PC-9 (cell line): ENCODE results near the gene DIRAS1. TPM values are rescaled to one million over a fixed set of nuclear protein-coding genes. Genes with fewer than 3 reads are reported as not detected.

Experiments
- BruUV-seq: library from RNA; stranded (reverse); fragments of 400-500 nt; replicated peaks from 2 replicates; lab custom pipeline; 2021; lab: Mats Ljungman, UMichigan
- CTCF ChIA-PET: fragments of 300-600 bp; sonication (Branson Sonifier 250); formaldehyde crosslinking; loops from one replicate; lab custom pipeline; 2022; ENCODE audit warnings: antibody characterized with exemption; lab: Charles Lee
- POLR2A ChIA-PET: fragments of 300-600 bp; sonication (Branson Sonifier 250); formaldehyde crosslinking; loops from one replicate; lab custom pipeline; 2022; ENCODE audit warnings: antibody characterized with exemption; ENCODE audit not compliant: unreplicated experiment; lab: Charles Lee
- DNase-seq, 2 experiments: peaks; one replicate each; pipeline versions ENCODE4 v3.0.0 to v3.0.0-alpha.2; 2015 to 2022; ENCODE audit warnings: mixed read lengths in 1 of 2
- H2AFZ ChIP-seq: fragments of 200-600 bp; sonication (generic); 2 replicates; pipeline ENCODE4 v1.8.1; 2017; ENCODE audit warnings: antibody characterized with exemption
- H3F3A ChIP-seq: fragments of 200-600 bp; sonication (generic); 2 replicates; pipeline ENCODE4 v1.8.1; 2017; ENCODE audit warnings: antibody characterized with exemption, mild to moderate bottlenecking, low read depth; ENCODE audit not compliant: insufficient read depth
- H3K27ac ChIP-seq: fragments of 200-600 bp; sonication (generic); 2 replicates; pipeline ENCODE4 v1.6.1; 2016; ENCODE audit warnings: mixed run types
- H3K27me3 ChIP-seq: fragments of 200-600 bp; sonication (generic); 2 replicates; pipeline ENCODE4 v1.6.1; 2016; ENCODE audit warnings: low read depth, mixed run types; ENCODE audit not compliant: insufficient read depth
- H3K36me3 ChIP-seq: fragments of 200-600 bp; sonication (generic); 2 replicates; pipeline ENCODE4 v1.6.1; 2016; ENCODE audit warnings: low read depth, mixed run types
- H3K4me1 ChIP-seq: fragments of 200-600 bp; sonication (generic); replicated peaks from 2 replicates; pipeline ENCODE4 v1.6.1; 2016; ENCODE audit warnings: mixed run types; ENCODE audit not compliant: insufficient read depth
- H3K4me2 ChIP-seq: fragments of 200-600 bp; sonication (generic); 2 replicates; pipeline ENCODE4 v1.6.1; 2017; ENCODE audit warnings: mixed run types
- H3K4me3 ChIP-seq: fragments of 200-600 bp; sonication (generic); 2 replicates; pipeline ENCODE4 v1.6.1; 2016; ENCODE audit warnings: mixed run types
- H3K79me2 ChIP-seq: fragments of 200-600 bp; sonication (generic); 2 replicates; pipeline ENCODE4 v1.6.1; 2017; ENCODE audit warnings: low read depth, mixed run types
- H3K9me2 ChIP-seq: fragments of 200-600 bp; sonication (generic); 2 replicates; pipeline ENCODE4 v1.8.1; 2017; ENCODE audit warnings: mild to moderate bottlenecking; ENCODE audit not compliant: insufficient read depth
- H3K9me3 ChIP-seq: fragments of 200-600 bp; sonication (generic); 2 replicates; pipeline ENCODE4 v1.8.1; 2016; ENCODE audit warnings: low read depth; ENCODE audit not compliant: insufficient read depth
- H4K20me1 ChIP-seq: fragments of 200-600 bp; sonication (generic); 2 replicates; pipeline ENCODE4 v1.8.1; 2017; ENCODE audit not compliant: insufficient read depth
- EZH2 ChIP-seq: fragments of 200-600 bp; sonication (generic); IDR thresholded peaks from 2 replicates; pipeline ENCODE4 v1.8.0; 2017; ENCODE audit warnings: antibody characterized with exemption, low read depth
- intact Hi-C: fragments of 100-400 bp; cut with micrococcal nuclease; formaldehyde crosslinking; loops from one replicate; pipeline ENCODE4 v1.10.0; 2022; ENCODE audit not compliant: unreplicated experiment
- total RNA-seq: library from RNA; stranded (reverse); gene quantifications from 2 replicates; pipeline ENCODE4 v1.2.3, GENCODE V29; 2021
- TF ChIP-seq, protein P1 (sequence below): fragments of 200-600 bp; sonication (generic); conservative IDR thresholded peaks from 2 replicates; pipeline ENCODE4 v1.6.1; 2017; ENCODE audit warnings: mixed run types, antibody characterized with exemption, mild to moderate bottlenecking, moderate library complexity

Gene DIRAS1
- total RNA-seq, 1 experiment from 2014 or later = 0.57 TPM

DNA sequence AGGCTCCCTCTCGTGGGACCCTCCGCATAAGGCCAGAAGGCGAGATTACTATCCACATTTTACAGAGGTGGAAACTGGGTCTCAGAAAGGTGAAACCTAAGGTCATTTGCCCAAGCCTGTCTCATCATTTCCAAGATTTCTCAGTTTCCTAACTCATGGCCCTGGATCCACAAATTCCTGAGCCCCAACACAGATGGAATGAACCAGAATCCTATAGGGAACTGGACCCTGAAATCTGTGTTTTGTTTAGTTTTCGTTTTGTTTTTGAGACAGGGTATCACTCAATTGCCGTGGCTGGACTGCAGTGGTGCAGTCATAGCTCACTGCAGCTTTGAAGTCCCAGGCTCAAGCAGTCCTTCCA lies 18.1 kb downstream of the DIRAS1 start:
- no peaks in the 10 kb centered on the region for H3F3A ChIP-seq
- POLR2A ChIA-PET = interaction anchor here (0.6 kb wide), 1 partner anchor 198 kb away, joined by 3 read pairs; no protein-coding TSS in a partner anchor
- H3K9me2 ChIP-seq = no peaks in the 10 kb centered on the region
- H3K4me1 ChIP-seq = no peaks in the 10 kb centered on the region
- H3K4me3 ChIP-seq = no peak overlapping the region
- no peak overlapping the region for H2AFZ ChIP-seq
- TF ChIP-seq EZH2 = no peak
- TF ChIP-seq, protein P1, sequence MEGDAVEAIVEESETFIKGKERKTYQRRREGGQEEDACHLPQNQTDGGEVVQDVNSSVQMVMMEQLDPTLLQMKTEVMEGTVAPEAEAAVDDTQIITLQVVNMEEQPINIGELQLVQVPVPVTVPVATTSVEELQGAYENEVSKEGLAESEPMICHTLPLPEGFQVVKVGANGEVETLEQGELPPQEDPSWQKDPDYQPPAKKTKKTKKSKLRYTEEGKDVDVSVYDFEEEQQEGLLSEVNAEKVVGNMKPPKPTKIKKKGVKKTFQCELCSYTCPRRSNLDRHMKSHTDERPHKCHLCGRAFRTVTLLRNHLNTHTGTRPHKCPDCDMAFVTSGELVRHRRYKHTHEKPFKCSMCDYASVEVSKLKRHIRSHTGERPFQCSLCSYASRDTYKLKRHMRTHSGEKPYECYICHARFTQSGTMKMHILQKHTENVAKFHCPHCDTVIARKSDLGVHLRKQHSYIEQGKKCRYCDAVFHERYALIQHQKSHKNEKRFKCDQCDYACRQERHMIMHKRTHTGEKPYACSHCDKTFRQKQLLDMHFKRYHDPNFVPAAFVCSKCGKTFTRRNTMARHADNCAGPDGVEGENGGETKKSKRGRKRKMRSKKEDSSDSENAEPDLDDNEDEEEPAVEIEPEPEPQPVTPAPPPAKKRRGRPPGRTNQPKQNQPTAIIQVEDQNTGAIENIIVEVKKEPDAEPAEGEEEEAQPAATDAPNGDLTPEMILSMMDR = no peak
- CTCF ChIA-PET = no interaction called here
- 0 out of 2 replicates have a peak, but pooled peaks cover 4% of the 10 kb centered on the region for H3K27me3 ChIP-seq
- intact Hi-C loops = no loop called here
- H3K27ac ChIP-seq = no peak overlapping the region
- H3K79me2 ChIP-seq = no peaks in the 10 kb centered on the region
- H3K4me2 ChIP-seq = no peak overlapping the region
- no peaks in the 10 kb centered on the region for H3K9me3 ChIP-seq
- BruUV-seq = no TSS peak
- no peaks in the 10 kb centered on the region for H3K36me3 ChIP-seq
- no peak for DNase-seq
- no peaks in the 10 kb centered on the region for H4K20me1 ChIP-seq

DNA sequence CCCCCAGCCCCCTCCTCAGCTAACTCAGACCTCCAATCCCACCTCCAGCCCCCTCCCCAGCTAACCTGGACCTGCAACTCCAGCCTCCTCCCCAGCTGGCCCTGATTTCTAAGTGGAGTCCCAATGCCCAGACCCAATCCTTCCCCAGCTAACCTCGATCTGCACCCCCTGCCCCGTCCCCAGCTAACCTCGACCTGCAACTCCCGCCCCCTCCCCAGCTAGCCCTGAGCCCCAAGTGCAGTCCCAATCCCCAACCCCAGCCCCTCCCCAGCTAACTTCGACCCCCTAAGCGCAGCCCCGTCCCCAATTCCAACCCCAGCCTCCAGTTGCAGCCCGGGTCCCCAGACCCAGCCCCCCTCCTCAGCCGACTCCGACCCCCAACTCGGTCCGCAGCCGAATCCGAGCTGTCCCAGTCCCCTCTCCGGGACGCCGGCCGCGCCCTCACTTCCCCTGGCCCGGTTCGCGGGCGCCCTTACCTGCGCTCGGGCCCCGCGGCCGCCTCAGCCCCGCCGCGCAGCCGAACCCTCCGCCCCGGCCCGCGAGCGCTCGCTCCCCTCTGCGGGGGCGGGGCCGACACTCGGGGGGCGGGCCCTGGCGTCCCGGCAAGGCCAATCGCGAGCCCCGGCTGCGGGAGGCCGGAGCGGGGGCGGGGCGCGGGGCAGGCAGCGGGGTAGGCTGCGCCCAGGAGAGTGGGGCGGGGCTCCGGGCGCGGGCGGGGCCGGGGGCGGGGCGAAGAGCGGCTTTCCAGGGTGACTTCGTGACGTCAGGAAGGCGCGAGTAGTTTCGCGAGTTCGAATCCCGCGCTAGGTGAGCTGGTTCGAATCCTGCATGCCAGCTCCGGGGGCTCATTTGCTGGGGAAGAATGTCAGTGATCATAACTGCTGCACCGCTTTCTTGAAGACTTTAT lies 18.7 kb downstream of the DIRAS1 start, which contains the start of gene GNG7:
Gene GNG7, minus strand, starts transcription at position 525 of the 907 bp plus-strand sequence. CDS start 182,006 bp downstream, outside the sequence.
- BruUV-seq = no TSS peak
- no peaks in the 10 kb centered on the region for H3K4me1 ChIP-seq
- H3K4me2 ChIP-seq = peak within 1 kb of the TSS; percentile 44; the same call in 1 of the 2 replicates
- no peak for TF ChIP-seq EZH2
- TF ChIP-seq, protein P1 = no peak
- intact Hi-C loops = no loop called here
- CTCF ChIA-PET = interaction anchor here (0.7 kb wide), 1 partner anchor 454 kb away, joined by 3 read pairs; no protein-coding TSS in a partner anchor
- POLR2A ChIA-PET = interaction anchor here (0.6 kb wide), 2 partner anchors 30 to 199 kb away, joined by 3 to 8 read pairs; no protein-coding TSS in a partner anchor
- H3K79me2 ChIP-seq = no peaks in the 10 kb centered on the region
- no peaks in the 10 kb centered on the region for H3K36me3 ChIP-seq
- no peak within 1 kb of the TSS for H3K27ac ChIP-seq
- no peak within 1 kb of the TSS for H2AFZ ChIP-seq
- H3K27me3 ChIP-seq = 0 out of 2 replicates have a peak, but pooled peaks cover 4% of the 10 kb centered on the region
- H3K9me2 ChIP-seq = no peaks in the 10 kb centered on the region
- H3K4me3 ChIP-seq = no peak within 1 kb of the TSS
- no peaks in the 10 kb centered on the region for H4K20me1 ChIP-seq
- H3F3A ChIP-seq = no peaks in the 10 kb centered on the region
- peak in 1 of 2 experiments; percentile 90 for DNase-seq
- no peaks in the 10 kb centered on the region for H3K9me3 ChIP-seq

DNA sequence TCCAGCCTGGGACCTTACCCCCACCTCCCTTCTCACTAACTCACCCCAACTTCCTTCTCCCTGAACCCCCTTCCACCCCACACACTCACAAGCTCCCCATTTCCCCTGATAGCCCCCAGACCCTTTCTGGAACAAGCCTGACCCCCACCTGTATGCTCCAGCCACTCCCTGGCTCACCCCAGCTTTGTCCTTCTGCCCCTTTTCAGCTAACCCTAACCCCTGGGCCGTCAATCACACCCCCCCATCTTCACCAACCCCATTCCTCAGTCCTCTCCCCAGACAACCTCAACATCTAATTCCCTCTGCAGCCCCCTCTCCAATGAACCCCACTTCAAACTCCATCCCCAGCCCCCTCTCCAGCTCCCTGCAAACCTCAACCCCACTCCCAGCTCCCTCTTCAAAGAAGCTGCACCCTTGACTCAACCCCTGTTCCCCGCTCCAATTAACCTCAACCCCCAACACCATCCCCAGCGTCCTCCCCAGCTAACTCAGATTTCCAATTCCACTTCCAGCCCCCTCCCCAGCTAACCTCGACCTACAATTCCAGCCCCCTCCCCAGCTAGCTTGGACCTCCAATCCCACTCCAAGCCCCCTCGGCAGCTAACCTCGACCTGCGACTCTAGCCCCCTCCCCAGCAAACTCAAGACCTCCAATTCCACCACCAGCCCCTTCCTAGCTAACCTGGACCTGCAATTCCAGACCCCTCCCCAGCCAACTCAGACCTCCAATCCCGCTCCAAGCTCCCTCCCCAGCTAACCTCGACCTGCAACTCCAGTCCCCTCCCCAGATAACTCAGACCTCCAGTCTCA lies 19.6 kb downstream of the DIRAS1 start:
- peak overlapping the region; percentile 44; the same call in 1 of the 2 replicates for H3K4me2 ChIP-seq
- DNase-seq = no peak
- ChIA-PET POLR2A (interaction anchor here (0.6 kb wide), 2 partner anchors 29 to 141 kb away, joined by 8 to 19 read pairs; no protein-coding TSS in a partner anchor), CTCF (interaction anchor here (0.7 kb wide), 2 partner anchors 30 to 453 kb away, joined by 3 to 23 read pairs; no protein-coding TSS in a partner anchor)
- H3K9me2 ChIP-seq = no peaks in the 10 kb centered on the region
- H3K27ac ChIP-seq = no peak overlapping the region
- no peaks in the 10 kb centered on the region for H3K9me3 ChIP-seq
- intact Hi-C loops = no loop called here
- no peaks in the 10 kb centered on the region for H3K4me1 ChIP-seq
- no peaks in the 10 kb centered on the region for H3K79me2 ChIP-seq
- H3K36me3 ChIP-seq = no peaks in the 10 kb centered on the region
- TF ChIP-seq EZH2 = no peak
- TF ChIP-seq, protein P1 = no peak
- no peak overlapping the region for H3K4me3 ChIP-seq
- H4K20me1 ChIP-seq = no peaks in the 10 kb centered on the region
- no peaks in the 10 kb centered on the region for H3F3A ChIP-seq
- no peak overlapping the region for H2AFZ ChIP-seq
- 0 out of 2 replicates have a peak, but pooled peaks cover 4% of the 10 kb centered on the region for H3K27me3 ChIP-seq
- no TSS peak for BruUV-seq
